AG09309 (cell line): Measurements from ENCODE around the gene ZMIZ1.

Source experiments
- DNase-seq: peaks from one replicate; pipeline ENCODE4 v3.0.0-alpha.2; 2010; ENCODE audit warnings: low read depth
- H3K4me3 ChIP-seq: 2 replicates; pipeline ENCODE4 v1.5.1; 2011; ENCODE audit warnings: mild to moderate bottlenecking, low read depth, low read length, moderate library complexity; ENCODE audit not compliant: control insufficient read depth
- TF ChIP-seq, protein P1 (sequence below): IDR thresholded peaks from 2 replicates; pipeline ENCODE4 v1.5.1; 2011; ENCODE audit warnings: mild to moderate bottlenecking, low read depth, low read length, inconsistent platforms; ENCODE audit not compliant: insufficient read depth, control insufficient read depth; ENCODE audit errors: missing control alignments

Gene ZMIZ1

DNA sequence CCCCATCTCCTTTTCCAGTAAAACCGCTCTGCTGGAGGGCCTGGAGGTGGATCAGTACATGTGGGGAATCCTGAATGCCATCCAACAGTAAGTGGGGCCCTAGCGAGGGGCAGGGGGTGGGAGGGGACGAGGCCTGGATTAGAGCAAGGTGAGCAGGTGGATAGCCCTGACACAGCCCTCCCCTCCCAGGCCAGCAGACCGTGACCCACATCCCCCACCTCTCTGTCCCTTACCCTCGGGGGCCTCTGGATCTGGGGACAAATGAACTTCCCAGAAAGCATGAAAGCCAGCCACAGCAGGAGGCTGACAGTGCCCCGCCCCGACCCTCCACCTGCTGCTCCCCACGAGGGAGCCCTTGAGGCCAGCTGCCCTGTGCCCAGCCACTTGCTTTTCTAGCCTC lies 236.7 kb downstream of the ZMIZ1 start:
- no peak for DNase-seq
- TF ChIP-seq, protein P1, sequence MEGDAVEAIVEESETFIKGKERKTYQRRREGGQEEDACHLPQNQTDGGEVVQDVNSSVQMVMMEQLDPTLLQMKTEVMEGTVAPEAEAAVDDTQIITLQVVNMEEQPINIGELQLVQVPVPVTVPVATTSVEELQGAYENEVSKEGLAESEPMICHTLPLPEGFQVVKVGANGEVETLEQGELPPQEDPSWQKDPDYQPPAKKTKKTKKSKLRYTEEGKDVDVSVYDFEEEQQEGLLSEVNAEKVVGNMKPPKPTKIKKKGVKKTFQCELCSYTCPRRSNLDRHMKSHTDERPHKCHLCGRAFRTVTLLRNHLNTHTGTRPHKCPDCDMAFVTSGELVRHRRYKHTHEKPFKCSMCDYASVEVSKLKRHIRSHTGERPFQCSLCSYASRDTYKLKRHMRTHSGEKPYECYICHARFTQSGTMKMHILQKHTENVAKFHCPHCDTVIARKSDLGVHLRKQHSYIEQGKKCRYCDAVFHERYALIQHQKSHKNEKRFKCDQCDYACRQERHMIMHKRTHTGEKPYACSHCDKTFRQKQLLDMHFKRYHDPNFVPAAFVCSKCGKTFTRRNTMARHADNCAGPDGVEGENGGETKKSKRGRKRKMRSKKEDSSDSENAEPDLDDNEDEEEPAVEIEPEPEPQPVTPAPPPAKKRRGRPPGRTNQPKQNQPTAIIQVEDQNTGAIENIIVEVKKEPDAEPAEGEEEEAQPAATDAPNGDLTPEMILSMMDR: no peak

DNA sequence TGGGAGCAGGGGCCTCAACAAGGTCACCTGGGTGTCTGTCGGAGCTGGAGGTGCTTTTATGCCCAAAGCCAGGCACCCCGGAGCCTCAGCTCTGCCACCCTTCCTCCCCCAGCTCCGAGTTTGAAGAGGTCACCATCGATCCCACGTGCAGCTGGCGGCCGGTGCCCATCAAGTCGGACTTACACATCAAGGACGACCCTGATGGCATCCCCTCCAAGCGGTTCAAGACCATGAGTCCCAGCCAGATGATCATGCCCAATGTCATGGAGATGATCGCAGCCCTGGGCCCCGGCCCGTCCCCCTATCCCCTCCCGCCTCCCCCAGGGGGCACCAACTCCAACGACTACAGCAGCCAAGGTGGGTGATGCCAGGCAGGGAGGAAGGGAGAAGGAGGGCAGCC lies 237.2 kb downstream of the ZMIZ1 start:
- no peak overlapping the region for H3K4me3 ChIP-seq
- TF ChIP-seq, protein P1: no peak
- no peak for DNase-seq

More for the DNA sequence above, 236.7 kb downstream of the ZMIZ1 start:
- H3K4me3 ChIP-seq: no peak overlapping the region

- DNase-seq: no peak
- TF ChIP-seq, protein P1: no peak
- no peak overlapping the region for H3K4me3 ChIP-seq
These were observed 238.0 kb downstream of the ZMIZ1 start for GRCh38 chr10:79306644-79307220.

- DNase-seq: no peak
- H3K4me3 ChIP-seq: no peak overlapping the region
- TF ChIP-seq, protein P1: no peak
These were observed 239.2 kb downstream of the ZMIZ1 start for GRCh38 chr10:79308016-79308415.

- H3K4me3 ChIP-seq: no peak overlapping the region
- DNase-seq: no peak
- TF ChIP-seq, protein P1: no peak
These were observed 240.4 kb downstream of the ZMIZ1 start for GRCh38 chr10:79308969-79309665.

DNA sequence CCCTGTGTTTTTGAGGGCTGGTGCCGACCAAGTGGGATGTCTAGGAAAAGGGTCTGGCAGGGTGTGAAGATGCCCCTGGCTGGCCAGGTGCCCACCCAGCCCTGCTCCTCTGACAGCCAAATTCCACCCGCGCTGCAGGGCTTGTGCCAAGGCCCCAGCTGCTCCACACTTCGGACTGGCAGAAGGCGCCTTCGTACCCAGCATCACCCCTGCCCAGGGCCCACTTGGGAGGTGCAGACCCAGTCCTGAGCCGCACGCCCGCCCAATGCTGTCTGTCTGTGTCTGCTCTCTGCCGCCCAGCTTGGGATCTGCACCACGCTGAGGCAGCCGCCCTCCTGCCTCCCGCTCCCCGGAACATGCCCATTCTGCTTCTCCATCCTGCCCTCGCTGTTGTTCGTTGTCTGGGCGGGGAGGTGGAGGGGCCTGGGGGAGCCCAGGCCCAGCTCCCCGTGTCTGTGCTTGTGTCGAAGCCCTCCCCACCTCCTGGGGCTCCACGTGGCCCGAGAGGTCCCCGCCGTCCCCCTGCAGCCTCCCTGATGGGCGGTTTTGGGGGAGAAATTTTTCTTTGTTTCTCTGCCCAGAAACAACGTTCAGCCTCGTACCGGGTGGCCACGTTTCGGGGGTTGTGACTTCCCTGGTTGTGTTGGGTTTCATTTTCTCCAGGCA lies 241.6 kb downstream of the ZMIZ1 start:
- no peak overlapping the region for H3K4me3 ChIP-seq
- DNase-seq: no peak
- TF ChIP-seq, protein P1: no peak
